Hindlimb muscle (tissue), 1 donor: Measurements from ENCODE around the gene SLAIN2. TPM values are rescaled to one million over a fixed set of nuclear protein-coding genes. Genes with fewer than 3 reads are reported as not detected.
"Not testable (repeated sequence)": the region's sequence is repeated elsewhere in the genome, so short reads cannot be mapped to it uniquely, and the experiment has no call there.

Experiments
- DNase-seq: peaks from one replicate; pipeline ENCODE4 v3.0.0-alpha.2; 2013
- polyA plus RNA-seq: library from polyadenylated mRNA; unstranded; fragments of 120-200 nt; gene quantifications from one replicate; pipeline ENCODE4 v1.2.1, GENCODE V29; 2013; ENCODE audit not compliant: insufficient read length

SLAIN2 gene
- polyA plus RNA-seq, 1 donor: 61.5 TPM

DNA sequence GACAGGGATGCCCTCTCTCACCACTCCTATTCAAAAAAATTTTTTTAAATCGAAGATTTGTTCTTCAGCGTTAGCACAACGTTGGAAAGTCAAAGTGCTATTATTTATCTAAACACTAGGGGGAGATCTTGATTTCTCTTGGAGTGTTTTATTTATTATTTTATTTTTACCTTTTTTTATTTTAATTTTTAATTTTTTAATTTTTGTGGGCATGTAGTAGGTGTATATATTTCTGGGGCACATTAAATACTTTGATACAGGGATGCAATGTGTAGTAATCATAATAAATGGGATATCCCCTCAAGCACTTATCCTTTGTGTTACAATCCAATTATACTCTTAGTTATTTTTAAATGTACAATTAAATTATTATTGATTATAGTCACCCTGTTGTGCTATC is 104.4 kb downstream of the SLAIN2 start:
- no peak for DNase-seq

DNA sequence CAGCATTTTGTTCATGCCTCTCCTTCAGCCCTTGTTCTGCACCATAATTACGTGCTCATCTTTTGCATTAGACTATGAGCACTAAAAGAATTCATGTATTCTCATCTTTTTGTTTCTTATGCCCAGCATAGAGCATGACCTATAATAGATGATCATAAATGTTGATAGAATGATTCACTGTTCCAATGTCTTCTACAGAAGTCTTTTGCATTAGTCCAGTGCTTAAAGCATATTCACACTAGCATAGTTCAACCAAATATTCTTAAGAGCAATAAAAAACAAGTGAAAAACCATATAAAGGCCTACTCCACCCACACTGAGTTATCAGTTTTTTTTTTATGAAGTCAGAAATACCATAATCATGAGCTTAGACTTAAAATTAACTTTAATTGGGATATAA is 105.3 kb downstream of the SLAIN2 start:
- no peak for DNase-seq

GRCh38 chr4:48449151-48449550 is 107.8 kb downstream of the SLAIN2 start:
- no peak for DNase-seq

GRCh38 chr4:48450740-48451139 is 109.4 kb downstream of the SLAIN2 start:
- DNase-seq: no peak

DNA sequence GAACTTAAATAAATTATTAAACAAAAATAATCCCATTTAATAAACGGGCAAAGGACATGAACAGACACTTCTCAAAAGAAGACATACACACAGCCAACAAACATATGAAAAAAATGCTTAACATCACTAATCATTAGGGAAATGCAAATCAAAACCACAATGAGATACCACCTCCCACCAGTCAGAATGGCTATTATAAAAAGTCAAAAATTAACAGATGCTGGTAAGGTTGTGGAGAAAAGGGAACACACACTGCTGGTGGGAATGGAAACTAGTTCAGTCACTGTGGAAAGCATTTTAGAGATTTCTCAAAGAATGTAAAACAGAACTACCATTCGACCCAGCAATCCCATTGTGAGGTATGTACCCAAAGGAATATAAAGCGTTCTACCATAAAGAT is 110.3 kb downstream of the SLAIN2 start:
- not testable (repeated sequence) for DNase-seq

- DNase-seq: no peak
These were observed 113.3 kb downstream of the SLAIN2 start for GRCh38 chr4:48454591-48454990.

DNA sequence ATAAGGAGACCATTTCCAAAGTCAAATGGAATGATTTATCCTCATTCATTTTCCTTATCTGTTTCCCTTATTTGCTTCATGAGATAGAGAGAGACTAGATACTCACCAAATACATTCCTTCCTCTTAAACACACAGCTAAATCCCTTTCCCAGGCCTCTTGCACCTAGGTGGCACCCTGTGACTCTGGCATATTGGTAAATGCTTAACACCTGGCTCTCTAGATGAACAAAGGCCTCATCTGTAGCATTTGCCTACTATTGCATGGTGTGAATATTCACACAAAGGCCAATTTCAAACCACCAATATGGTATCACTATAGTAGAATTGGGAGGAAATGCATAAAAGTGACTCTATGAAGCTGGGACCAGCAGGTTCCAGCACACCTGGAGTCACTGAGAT is 119.7 kb downstream of the SLAIN2 start:
- no peak for DNase-seq

- DNase-seq: no peak
These were observed 121.0 kb downstream of the SLAIN2 start for GRCh38 chr4:48462363-48462762.

GRCh38 chr4:48467442-48467841 is 126.1 kb downstream of the SLAIN2 start:
- DNase-seq: no peak

- DNase-seq: no peak
These were observed 126.6 kb downstream of the SLAIN2 start for GRCh38 chr4:48467891-48468290.

DNA sequence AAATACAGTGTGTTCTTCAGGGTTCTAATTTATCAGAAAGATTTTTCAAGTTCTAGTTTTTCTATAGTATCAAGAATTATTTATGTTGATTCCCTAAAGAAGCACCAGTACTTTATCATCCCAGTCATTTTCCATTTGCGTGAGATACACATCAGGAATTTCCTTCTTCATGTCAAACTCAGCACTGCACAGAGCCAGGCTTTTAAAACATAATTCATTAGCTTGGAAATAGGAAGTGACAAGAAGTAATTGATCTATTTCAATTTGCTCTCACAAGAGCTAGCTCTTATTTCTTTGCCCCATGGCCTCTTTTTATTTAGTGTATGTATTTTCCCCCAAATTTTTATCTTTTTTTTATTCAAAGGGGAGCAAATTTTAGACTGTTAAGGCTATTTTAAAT is 128.8 kb downstream of the SLAIN2 start:
- no peak for DNase-seq

DNA sequence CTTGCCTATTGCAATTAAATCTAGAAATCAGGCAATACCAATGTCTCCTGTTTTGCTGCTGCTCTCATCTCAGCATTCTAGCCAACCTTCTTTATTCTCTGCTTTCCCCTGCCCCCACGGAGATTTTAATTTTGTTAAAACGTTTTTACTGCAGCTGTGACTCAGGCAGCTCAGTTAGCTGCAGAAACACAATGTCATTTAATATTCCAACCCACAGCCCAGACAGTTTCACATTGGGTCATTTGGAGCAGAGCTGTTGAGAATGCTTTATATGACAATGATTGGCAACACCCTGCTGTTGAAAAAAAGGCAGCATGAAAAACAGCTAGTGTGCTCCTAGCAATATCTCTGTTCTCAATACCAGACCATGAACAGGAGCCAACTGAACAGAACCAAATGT is 129.2 kb downstream of the SLAIN2 start:
- DNase-seq: no peak

GRCh38 chr4:48472794-48473193 is 131.5 kb downstream of the SLAIN2 start:
- DNase-seq: no peak

GRCh38 chr4:48475770-48476169 is 134.4 kb downstream of the SLAIN2 start:
- DNase-seq: no peak

Other genes with a start within 250 kb of the SLAIN2 start
- gene TXK, start 207.3 kb upstream of the SLAIN2 start, polyA plus RNA-seq: 0.65 TPM
- gene TEC, start 71.7 kb upstream of the SLAIN2 start, polyA plus RNA-seq: 0.49 TPM
- gene SLC10A4, start 141.8 kb downstream of the SLAIN2 start, polyA plus RNA-seq: 1.0 TPM
- gene ZAR1, start 148.7 kb downstream of the SLAIN2 start, polyA plus RNA-seq: not detected